ENCODE data around the gene SEC14L1.

The SEC14L1 gene

DNA sequence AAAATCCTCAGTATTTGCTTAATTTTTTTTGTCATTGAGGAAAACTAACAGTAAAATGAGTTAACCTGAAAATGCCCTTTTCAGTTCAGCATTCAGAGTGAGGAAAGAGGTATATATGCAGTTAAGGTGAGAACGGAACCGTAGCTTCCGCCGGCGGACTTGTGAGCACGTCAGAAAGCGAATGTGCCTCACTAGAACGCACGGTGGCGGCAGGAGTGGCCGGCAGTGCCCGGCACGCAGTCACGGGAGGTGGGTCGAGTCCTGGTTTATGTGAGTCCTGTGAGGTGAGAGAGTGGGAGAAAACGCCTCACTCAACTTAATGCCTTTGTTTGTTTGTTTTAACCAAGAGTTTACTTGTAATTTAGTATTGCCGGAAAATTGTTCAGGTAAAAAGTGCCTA, 6.1 kb downstream of the SEC14L1 start:
- Histone ChIP-seq H3K4me2 (ENCODE audit: low read length, poor library complexity, severe bottlenecking) (no peak overlapping the region), H2AFZ (ENCODE audit: low read depth, low read length) (no peak overlapping the region), H3K9ac (ENCODE audit: low read length) (no peak overlapping the region), H2AK5ac (ENCODE audit: low read length, severe bottlenecking) (no peak overlapping the region), H3K27ac (ENCODE audit: low read length, poor library complexity, severe bottlenecking) (no peak overlapping the region), H3K79me1 (replicated peaks; ENCODE audit: low read length, poor library complexity, severe bottlenecking) (no peaks in the 10 kb centered on the region), H3K4me3 (ENCODE audit: insufficient read depth in 1 of 2, low read depth in 1 of 2, low read length in 2 of 2) (no peak overlapping the region), H3K4ac (ENCODE audit: low read depth in 1 of 2, low read length in 2 of 2) (no peak overlapping the region), H3K18ac (ENCODE audit: low read depth in 1 of 2, low read length in 2 of 2) (peak overlapping the region in 1 of 2 experiments; percentile 29), H4K8ac (ENCODE audit: low read length) (no peak overlapping the region), H3K4me1 (ENCODE audit: control insufficient read depth, insufficient read depth, low read depth, low read length) (peaks cover 31% of the 10 kb centered on the region), H4K91ac (ENCODE audit: low read length) (no peak overlapping the region), H2BK5ac (ENCODE audit: low read depth, low read length, poor library complexity, severe bottlenecking) (no peak overlapping the region), H2BK12ac (ENCODE audit: low read length in 2 of 2) (no peak overlapping the region), H3K23ac (ENCODE audit: low read length in 2 of 2) (no peak overlapping the region), H3K14ac (ENCODE audit: low read length in 2 of 2) (no peak overlapping the region), H3K9me3 (ENCODE audit: control insufficient read depth, low read length) (no peaks in the 10 kb centered on the region), H3K27me3 (ENCODE audit: control insufficient read depth in 1 of 2, insufficient read depth in 1 of 2, low read length in 2 of 2) (no peaks in the 10 kb centered on the region), H3K36me3 (ENCODE audit: control insufficient read depth in 1 of 2, insufficient read depth in 2 of 2, low read depth in 1 of 2, low read length in 2 of 2) (peaks cover 20 to 74% of the 10 kb centered on the region in 2 experiments), H2BK120ac (ENCODE audit: low read depth, low read length) (no peak overlapping the region), H2BK15ac (ENCODE audit: low read depth, poor library complexity, severe bottlenecking) (no peak overlapping the region)
- 75% methylated on average over 17 of the region's 17 CpGs for WGBS
- DNase-seq: no peak

DNA sequence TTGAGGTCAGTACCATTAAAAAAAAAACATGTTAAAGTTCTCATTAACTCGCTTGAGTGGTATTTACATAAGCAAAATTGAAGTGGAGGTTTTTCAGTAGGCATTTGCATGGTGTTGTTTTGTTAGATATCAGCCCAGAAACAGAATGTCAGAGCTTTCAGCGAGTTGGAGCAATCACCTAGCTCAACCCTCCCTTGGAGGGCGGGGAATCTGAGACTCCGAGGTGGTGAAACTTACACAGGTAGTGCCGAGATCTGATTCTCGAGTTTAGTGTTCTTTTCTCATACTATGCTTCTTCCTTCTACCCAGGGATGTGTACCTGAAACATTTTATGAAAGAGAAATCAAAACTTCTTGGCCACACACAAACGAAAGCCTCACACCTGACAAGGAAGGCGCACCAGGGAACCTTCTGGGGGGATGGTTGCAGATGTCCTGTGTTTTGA, 6.6 kb downstream of the SEC14L1 start:
- WGBS: 84% methylated on average over 7 of the region's 8 CpGs
- peaks cover 28% of the 10 kb centered on the region for H3K4me1 ChIP-seq (ENCODE audit: control insufficient read depth, insufficient read depth, low read depth, low read length)
- no peak overlapping the region for H3K4me3 ChIP-seq (ENCODE audit: insufficient read depth in 1 of 2, low read depth in 1 of 2, low read length in 2 of 2)
- H3K4me2 ChIP-seq (ENCODE audit: low read length, poor library complexity, severe bottlenecking): no peak overlapping the region
- H3K79me1 ChIP-seq (replicated peaks; ENCODE audit: low read length, poor library complexity, severe bottlenecking): no peaks in the 10 kb centered on the region
- H2BK120ac ChIP-seq (ENCODE audit: low read depth, low read length): no peak overlapping the region
- no peak overlapping the region for H3K14ac ChIP-seq (ENCODE audit: low read length in 2 of 2)
- H2BK5ac ChIP-seq (ENCODE audit: low read depth, low read length, poor library complexity, severe bottlenecking): no peak overlapping the region
- H3K27me3 ChIP-seq (ENCODE audit: control insufficient read depth in 1 of 2, insufficient read depth in 1 of 2, low read length in 2 of 2): no peaks in the 10 kb centered on the region
- no peak overlapping the region for H2AK5ac ChIP-seq (ENCODE audit: low read length, severe bottlenecking)
- no peak overlapping the region for H3K23ac ChIP-seq (ENCODE audit: low read length in 2 of 2)
- H4K91ac ChIP-seq (ENCODE audit: low read length): no peak overlapping the region
- no peak overlapping the region for H4K8ac ChIP-seq (ENCODE audit: low read length)
- no peak overlapping the region for H3K9ac ChIP-seq (ENCODE audit: low read length)
- peak overlapping the region; percentile 7 for H3K27ac ChIP-seq (ENCODE audit: low read length, poor library complexity, severe bottlenecking)
- no peak overlapping the region for H3K4ac ChIP-seq (ENCODE audit: low read depth in 1 of 2, low read length in 2 of 2)
- no peak overlapping the region for H2BK15ac ChIP-seq (ENCODE audit: low read depth, poor library complexity, severe bottlenecking)
- H2AFZ ChIP-seq (ENCODE audit: low read depth, low read length): no peak overlapping the region
- peaks cover 20 to 74% of the 10 kb centered on the region in 2 experiments for H3K36me3 ChIP-seq (ENCODE audit: control insufficient read depth in 1 of 2, insufficient read depth in 2 of 2, low read depth in 1 of 2, low read length in 2 of 2)
- H3K9me3 ChIP-seq (ENCODE audit: control insufficient read depth, low read length): no peaks in the 10 kb centered on the region
- no peak overlapping the region for H3K18ac ChIP-seq (ENCODE audit: low read depth in 1 of 2, low read length in 2 of 2)
- DNase-seq: no peak
- H2BK12ac ChIP-seq (ENCODE audit: low read length in 2 of 2): no peak overlapping the region

GRCh38 chr17:77148077-77148939, 7.5 kb downstream of the SEC14L1 start:
- H3K23ac ChIP-seq (ENCODE audit: low read length in 2 of 2): no peak overlapping the region
- H2BK12ac ChIP-seq (ENCODE audit: low read length in 2 of 2): no peak overlapping the region
- no peak overlapping the region for H3K4me3 ChIP-seq (ENCODE audit: insufficient read depth in 1 of 2, low read depth in 1 of 2, low read length in 2 of 2)
- no peak overlapping the region for H2BK5ac ChIP-seq (ENCODE audit: low read depth, low read length, poor library complexity, severe bottlenecking)
- H3K4me2 ChIP-seq (ENCODE audit: low read length, poor library complexity, severe bottlenecking): no peak overlapping the region
- H3K18ac ChIP-seq (ENCODE audit: low read depth in 1 of 2, low read length in 2 of 2): no peak overlapping the region
- H2AK5ac ChIP-seq (ENCODE audit: low read length, severe bottlenecking): peak overlapping the region; percentile 23
- H2BK120ac ChIP-seq (ENCODE audit: low read depth, low read length): no peak overlapping the region
- H3K9ac ChIP-seq (ENCODE audit: low read length): no peak overlapping the region
- no peak overlapping the region for H4K8ac ChIP-seq (ENCODE audit: low read length)
- no peaks in the 10 kb centered on the region for H3K27me3 ChIP-seq (ENCODE audit: control insufficient read depth in 1 of 2, insufficient read depth in 1 of 2, low read length in 2 of 2)
- no peak overlapping the region for H2AFZ ChIP-seq (ENCODE audit: low read depth, low read length)
- 90% methylated on average over 15 of the region's 15 CpGs for WGBS
- H3K4ac ChIP-seq (ENCODE audit: low read depth in 1 of 2, low read length in 2 of 2): no peak overlapping the region
- H3K4me1 ChIP-seq (ENCODE audit: control insufficient read depth, insufficient read depth, low read depth, low read length): peaks cover 28% of the 10 kb centered on the region
- H3K36me3 ChIP-seq (ENCODE audit: control insufficient read depth in 1 of 2, insufficient read depth in 2 of 2, low read depth in 1 of 2, low read length in 2 of 2): peaks cover 20 to 66% of the 10 kb centered on the region in 2 experiments
- no peaks in the 10 kb centered on the region for H3K79me1 ChIP-seq (replicated peaks; ENCODE audit: low read length, poor library complexity, severe bottlenecking)
- no peak overlapping the region for H3K14ac ChIP-seq (ENCODE audit: low read length in 2 of 2)
- H2BK15ac ChIP-seq (ENCODE audit: low read depth, poor library complexity, severe bottlenecking): no peak overlapping the region
- H4K91ac ChIP-seq (ENCODE audit: low read length): no peak overlapping the region
- H3K27ac ChIP-seq (ENCODE audit: low read length, poor library complexity, severe bottlenecking): no peak overlapping the region
- no peak for DNase-seq
- H3K9me3 ChIP-seq (ENCODE audit: control insufficient read depth, low read length): no peaks in the 10 kb centered on the region

GRCh38 chr17:77148940-77149510, 8.3 kb downstream of the SEC14L1 start:
- no peak overlapping the region for H3K4ac ChIP-seq (ENCODE audit: low read depth in 1 of 2, low read length in 2 of 2)
- no peak overlapping the region for H2BK5ac ChIP-seq (ENCODE audit: low read depth, low read length, poor library complexity, severe bottlenecking)
- H4K91ac ChIP-seq (ENCODE audit: low read length): no peak overlapping the region
- no peak overlapping the region for H3K9ac ChIP-seq (ENCODE audit: low read length)
- no peak overlapping the region for H3K18ac ChIP-seq (ENCODE audit: low read depth in 1 of 2, low read length in 2 of 2)
- no peak overlapping the region for H2BK120ac ChIP-seq (ENCODE audit: low read depth, low read length)
- H3K9me3 ChIP-seq (ENCODE audit: control insufficient read depth, low read length): no peaks in the 10 kb centered on the region
- peaks cover 30% of the 10 kb centered on the region for H3K4me1 ChIP-seq (ENCODE audit: control insufficient read depth, insufficient read depth, low read depth, low read length)
- no peak overlapping the region for H3K14ac ChIP-seq (ENCODE audit: low read length in 2 of 2)
- H2AK5ac ChIP-seq (ENCODE audit: low read length, severe bottlenecking): peak overlapping the region; percentile 18
- H3K4me3 ChIP-seq (ENCODE audit: insufficient read depth in 1 of 2, low read depth in 1 of 2, low read length in 2 of 2): no peak overlapping the region
- no peak overlapping the region for H3K23ac ChIP-seq (ENCODE audit: low read length in 2 of 2)
- no peaks in the 10 kb centered on the region for H3K27me3 ChIP-seq (ENCODE audit: control insufficient read depth in 1 of 2, insufficient read depth in 1 of 2, low read length in 2 of 2)
- 94% methylated on average over 8 of the region's 10 CpGs for WGBS
- no peak overlapping the region for H3K4me2 ChIP-seq (ENCODE audit: low read length, poor library complexity, severe bottlenecking)
- H3K79me1 ChIP-seq (replicated peaks; ENCODE audit: low read length, poor library complexity, severe bottlenecking): no peaks in the 10 kb centered on the region
- no peak overlapping the region for H4K8ac ChIP-seq (ENCODE audit: low read length)
- H2BK12ac ChIP-seq (ENCODE audit: low read length in 2 of 2): no peak overlapping the region
- H3K36me3 ChIP-seq (ENCODE audit: control insufficient read depth in 1 of 2, insufficient read depth in 2 of 2, low read depth in 1 of 2, low read length in 2 of 2): peaks cover 20 to 59% of the 10 kb centered on the region in 2 experiments
- H2BK15ac ChIP-seq (ENCODE audit: low read depth, poor library complexity, severe bottlenecking): no peak overlapping the region
- no peak for DNase-seq
- H2AFZ ChIP-seq (ENCODE audit: low read depth, low read length): no peak overlapping the region
- H3K27ac ChIP-seq (ENCODE audit: low read length, poor library complexity, severe bottlenecking): peak overlapping the region; percentile 11

Measured in mesenchymal stem cell (in vitro differentiated cells and primary cell).